SK-N-SH (cell line): Measurements from ENCODE around the gene AKTIP. TPM values are rescaled to one million over a fixed set of nuclear protein-coding genes. Genes with fewer than 3 reads are reported as not detected.

Experiments
- CTCF ChIA-PET: fragments of 300-600, 350-600 bp; formaldehyde crosslinking; extraction: SDS; loops from one replicate; lab custom pipeline; 2021; lab: Yijun Ruan, JAX
- POLR2A ChIA-PET: fragments of 350-600 bp; sonication (Branson Sonifier 250); formaldehyde crosslinking; extraction: SDS; loops from one replicate; lab custom pipeline; 2020; ENCODE audit warnings: antibody characterized with exemption, inconsistent platforms; lab: Yijun Ruan, JAX
- DNase-seq: peaks from one replicate; pipeline ENCODE4 v3.0.0; 2012
- H2AFZ ChIP-seq: fragments of 200-600 bp; sonication (generic); 2 replicates; pipeline ENCODE4 v1.8.1; 2016; ENCODE audit warnings: antibody characterized with exemption, mild to moderate bottlenecking, low read depth
- H3F3A ChIP-seq: fragments of 200-600 bp; sonication (generic); replicated peaks from 2 replicates; pipeline ENCODE3; 2016; ENCODE audit warnings: antibody characterized with exemption, mild to moderate bottlenecking; ENCODE audit not compliant: insufficient read depth
- H3K27ac ChIP-seq, 2 experiments: fragments of 200-500 bp in 1 of 2; fragments of 200-600 bp in 1 of 2; sonication (Bioruptor generic) in 1 of 2; sonication (generic), shearing (Covaris generic) in 1 of 2; 2 replicates each; pipeline versions ENCODE4 v1.5.1 to v1.6.1; 2014 to 2016; ENCODE audit warnings: low read depth in 2 of 2, inconsistent platforms in 1 of 2, low read length in 1 of 2, mild to moderate bottlenecking in 1 of 2, mixed read lengths in 1 of 2
- H3K27me3 ChIP-seq: fragments of 200-600 bp; sonication (generic), shearing (Covaris generic); 2 replicates; pipeline ENCODE4 v1.6.1; 2016; ENCODE audit warnings: mixed run types; ENCODE audit not compliant: insufficient read depth
- H3K36me3 ChIP-seq, 2 experiments: fragments of 200-500 bp in 1 of 2; fragments of 200-600 bp in 1 of 2; sonication (Bioruptor generic) in 1 of 2; sonication (generic) in 1 of 2; replicated peaks in 1 of 2; 2 replicates each; pipeline versions ENCODE3 to v1.5.1; 2014 to 2016; ENCODE audit warnings: low read length in 1 of 2, mild to moderate bottlenecking in 1 of 2; ENCODE audit not compliant: insufficient read depth in 2 of 2, control insufficient read depth in 1 of 2
- H3K4me1 ChIP-seq, 2 experiments: fragments of 200-500 bp in 1 of 2; fragments of 200-600 bp in 1 of 2; sonication (Bioruptor generic) in 1 of 2; sonication (generic), shearing (Covaris generic) in 1 of 2; 2 replicates each; pipeline versions ENCODE4 v1.5.1 to v1.6.1; 2014 to 2016; ENCODE audit warnings: low read depth in 1 of 2, low read length in 1 of 2, mixed run types in 1 of 2; ENCODE audit not compliant: insufficient read depth in 2 of 2, control insufficient read depth in 1 of 2
- H3K4me2 ChIP-seq: fragments of 200-600 bp; sonication (generic), shearing (Covaris generic); 2 replicates; pipeline ENCODE4 v1.6.1; 2017; ENCODE audit warnings: mixed run types
- H3K4me3 ChIP-seq, 2 experiments: fragments of 200-500 bp in 1 of 2; fragments of 200-600 bp in 1 of 2; sonication (Bioruptor generic) in 1 of 2; sonication (generic), shearing (Covaris generic) in 1 of 2; 2 replicates each; pipeline versions ENCODE4 v1.5.1 to v1.8.1; 2014 to 2016; ENCODE audit warnings: low read depth in 2 of 2, inconsistent platforms in 1 of 2, low read length in 1 of 2, mild to moderate bottlenecking in 1 of 2, mixed read lengths in 1 of 2, moderate library complexity in 1 of 2
- H3K79me2 ChIP-seq: fragments of 200-600 bp; sonication (generic); 2 replicates; pipeline ENCODE4 v1.8.1; 2017; ENCODE audit warnings: mild to moderate bottlenecking; ENCODE audit not compliant: insufficient read depth
- H3K9ac ChIP-seq: fragments of 200-600 bp; sonication (generic); 2 replicates; pipeline ENCODE4 v1.6.1; 2017; ENCODE audit warnings: mixed run types
- H3K9me2 ChIP-seq: fragments of 200-600 bp; sonication (generic); 2 replicates; pipeline ENCODE4 v1.6.1; 2017; ENCODE audit warnings: mixed run types
- H3K9me3 ChIP-seq: fragments of 200-600 bp; sonication (generic); 2 replicates; pipeline ENCODE4 v1.6.1; 2017; ENCODE audit warnings: mixed run types, mild to moderate bottlenecking, moderate library complexity
- H4K20me1 ChIP-seq: fragments of 200-600 bp; sonication (generic); 2 replicates; pipeline ENCODE4 v1.6.1; 2017; ENCODE audit warnings: mild to moderate bottlenecking, mixed run types; ENCODE audit not compliant: insufficient read depth
- CTCF ChIP-seq: fragments of 200-600 bp; sonication (generic); IDR thresholded peaks from 2 replicates; pipeline ENCODE4 v1.6.1; 2017; ENCODE audit warnings: antibody characterized with exemption, mild to moderate bottlenecking, moderate library complexity
- ELF1 ChIP-seq: IDR thresholded peaks from 2 replicates; pipeline ENCODE4 v1.4.0; 2012
- EP300 ChIP-seq, 2 experiments: IDR thresholded peaks; 2 replicates each; pipeline versions ENCODE4 v1.4.0 to v1.6.1; 2012; ENCODE audit warnings: borderline replicate concordance in 1 of 2, low read depth in 1 of 2, low read length in 1 of 2
- EZH2phosphoT487 ChIP-seq: fragments of 200-600 bp; sonication (generic); IDR thresholded peaks from 2 replicates; pipeline ENCODE4 v1.6.1; 2017; ENCODE audit warnings: low read depth, mixed run types, mild to moderate bottlenecking, antibody characterized with exemption, moderate library complexity, borderline replicate concordance
- FOSL2 ChIP-seq: IDR thresholded peaks from 2 replicates; pipeline ENCODE4 v1.4.0; 2012; ENCODE audit warnings: low read depth, mild to moderate bottlenecking, moderate library complexity, borderline replicate concordance
- FOXJ3 ChIP-seq: sonication (generic); formaldehyde crosslinking; IDR thresholded peaks from 2 replicates; pipeline ENCODE4 v1.5.1; 2020; ENCODE audit warnings: mild to moderate bottlenecking, missing genetic modification reagents
- FOXM1 ChIP-seq: IDR thresholded peaks from 2 replicates; pipeline ENCODE4 v1.4.0; 2012; ENCODE audit warnings: low read depth, mild to moderate bottlenecking
- GATA2 ChIP-seq: sonication (generic); formaldehyde crosslinking; IDR thresholded peaks from 2 replicates; pipeline ENCODE4 v1.5.0; 2020; ENCODE audit warnings: mild to moderate bottlenecking, missing genetic modification reagents
- IRF3 ChIP-seq: fragments of 150-350 bp; IDR thresholded peaks from 2 replicates; pipeline ENCODE4 v1.6.1; 2016; ENCODE audit warnings: mild to moderate bottlenecking, low read depth, low read length
- JUND ChIP-seq: IDR thresholded peaks from 2 replicates; pipeline ENCODE4 v1.4.0; 2012
- MEF2A ChIP-seq: IDR thresholded peaks from 2 replicates; pipeline ENCODE4 v1.4.0; 2012; ENCODE audit warnings: low read depth, borderline replicate concordance
- MXI1 ChIP-seq: IDR thresholded peaks from 2 replicates; pipeline ENCODE4 v1.6.1; 2012; ENCODE audit warnings: mild to moderate bottlenecking, low read depth, low read length, improper control_type of control experiment
- NRF1 ChIP-seq: IDR thresholded peaks from 2 replicates; pipeline ENCODE4 v1.6.1; 2012; ENCODE audit warnings: low read depth, mild to moderate bottlenecking, low read length
- POLR2AphosphoS5 ChIP-seq: IDR thresholded peaks from 2 replicates; pipeline ENCODE4 v1.6.1; 2012; ENCODE audit warnings: low read depth, low read length
- RXRA ChIP-seq: IDR thresholded peaks from 2 replicates; pipeline ENCODE4 v1.4.0; 2012; ENCODE audit warnings: low read depth, mild to moderate bottlenecking, borderline replicate concordance
- SMC3 ChIP-seq: IDR thresholded peaks from 2 replicates; pipeline ENCODE4 v1.6.1; 2012; ENCODE audit warnings: low read depth, low read length, improper control_type of control experiment
- TAF1 ChIP-seq: IDR thresholded peaks from 2 replicates; pipeline ENCODE4 v1.6.1; 2012; ENCODE audit warnings: low read depth, mild to moderate bottlenecking, low read length, moderate library complexity, borderline replicate concordance
- WGBS: methylation state at CpG from one replicate; pipeline ENCODE4 v1.1.6; 2017; ENCODE audit warnings: low lambda C conversion rate; 5-methylcytosine and 5-hydroxymethylcytosine counted together
- polyA plus RNA-seq, 3 experiments: library from polyadenylated mRNA; depleted of rRNA; stranded (reverse); fragments of >200 nt; gene quantifications; 2 replicates each; pipeline ENCODE4 v1.2.3, GENCODE V29; 2012
- TF ChIP-seq, protein P1 (sequence below): IDR thresholded peaks from 2 replicates; pipeline ENCODE4; 2012
- TF ChIP-seq, protein P2 (sequence below): IDR thresholded peaks from 2 replicates; pipeline ENCODE4 v1.4.0; 2012; ENCODE audit warnings: low read depth, borderline replicate concordance
- TF ChIP-seq, protein P3 (sequence below): IDR thresholded peaks from 2 replicates; pipeline ENCODE4 v1.4.0; 2012; ENCODE audit warnings: low read depth, borderline replicate concordance

AKTIP gene
- polyA plus RNA-seq, 1 of the 3 experiments (the other 2 are of a cell fraction) = 21.0 TPM

DNA sequence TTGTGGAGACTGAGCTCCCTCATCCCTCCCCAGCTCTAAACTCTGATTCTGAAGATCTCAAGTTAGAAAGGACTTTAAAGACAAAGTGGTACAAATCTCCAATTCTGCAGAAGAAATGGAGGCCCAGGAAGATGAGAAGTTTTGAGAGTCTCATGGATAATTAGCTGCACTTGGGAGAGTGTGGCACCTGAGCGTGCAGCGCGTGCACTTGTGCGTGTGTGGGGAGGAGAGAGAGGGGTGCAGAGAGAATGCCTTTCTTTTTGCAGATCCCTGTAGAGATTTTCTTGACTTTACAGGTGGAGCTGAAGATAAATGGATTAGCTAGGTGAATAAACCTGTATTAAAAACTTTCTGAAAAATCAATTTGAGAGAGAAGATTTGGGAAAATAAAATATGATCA is 14.8 kb upstream of the AKTIP start:
- Histone ChIP-seq H3K4me3 (no peak overlapping the region), H3K9ac (no peak overlapping the region), H3K27ac (no peak overlapping the region), H3K4me2 (no peak overlapping the region), H2AFZ (no peak overlapping the region), H3K9me3 (no peaks in the 10 kb centered on the region), H3K9me2 (no peaks in the 10 kb centered on the region), H3K27me3 (no peaks in the 10 kb centered on the region), H3K79me2 (no peaks in the 10 kb centered on the region), H3K4me1 (no peaks in the 10 kb centered on the region), H4K20me1 (no peaks in the 10 kb centered on the region), H3K36me3 (no peaks in the 10 kb centered on the region), H3F3A (no peaks in the 10 kb centered on the region)
- ChIA-PET POLR2A (no interaction called here), CTCF (no interaction called here)
- 90% methylated on average over 4 of the region's 4 CpGs for WGBS
- DNase-seq = no peak
- TF ChIP-seq JUND (no peak), TAF1 (no peak), FOXJ3 (CRISPR knock-in tag) (no peak), RXRA (no peak), ELF1 (no peak), FOXM1 (no peak), POLR2AphosphoS5 (no peak)
- TF ChIP-seq, protein P1, sequence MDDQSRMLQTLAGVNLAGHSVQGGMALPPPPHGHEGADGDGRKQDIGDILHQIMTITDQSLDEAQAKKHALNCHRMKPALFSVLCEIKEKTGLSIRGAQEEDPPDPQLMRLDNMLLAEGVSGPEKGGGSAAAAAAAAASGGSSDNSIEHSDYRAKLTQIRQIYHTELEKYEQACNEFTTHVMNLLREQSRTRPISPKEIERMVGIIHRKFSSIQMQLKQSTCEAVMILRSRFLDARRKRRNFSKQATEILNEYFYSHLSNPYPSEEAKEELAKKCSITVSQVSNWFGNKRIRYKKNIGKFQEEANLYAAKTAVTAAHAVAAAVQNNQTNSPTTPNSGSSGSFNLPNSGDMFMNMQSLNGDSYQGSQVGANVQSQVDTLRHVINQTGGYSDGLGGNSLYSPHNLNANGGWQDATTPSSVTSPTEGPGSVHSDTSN = no peak

DNA sequence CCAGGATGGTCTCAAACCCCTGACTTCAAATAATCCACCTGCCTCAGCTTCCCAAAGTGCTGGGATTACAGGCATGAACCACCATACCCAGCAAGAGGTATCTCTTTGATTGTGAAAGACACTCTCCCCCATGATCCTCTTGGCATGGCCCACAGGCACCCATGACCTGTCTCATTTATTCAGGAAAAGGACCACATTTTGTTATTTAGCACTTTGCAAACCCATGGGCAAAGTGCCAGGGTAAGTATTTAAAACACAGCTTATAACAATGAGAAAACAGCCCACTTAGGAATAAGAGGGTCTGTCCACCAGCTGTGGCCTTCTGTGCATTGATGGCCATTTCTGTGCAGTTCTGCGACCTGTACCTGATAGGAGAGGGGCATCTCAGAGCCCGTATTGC is 12.8 kb upstream of the AKTIP start:
- TF ChIP-seq, protein P2, sequence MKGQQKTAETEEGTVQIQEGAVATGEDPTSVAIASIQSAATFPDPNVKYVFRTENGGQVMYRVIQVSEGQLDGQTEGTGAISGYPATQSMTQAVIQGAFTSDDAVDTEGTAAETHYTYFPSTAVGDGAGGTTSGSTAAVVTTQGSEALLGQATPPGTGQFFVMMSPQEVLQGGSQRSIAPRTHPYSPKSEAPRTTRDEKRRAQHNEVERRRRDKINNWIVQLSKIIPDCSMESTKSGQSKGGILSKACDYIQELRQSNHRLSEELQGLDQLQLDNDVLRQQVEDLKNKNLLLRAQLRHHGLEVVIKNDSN = no peak
- TF ChIP-seq EP300 (IDR thresholded peaks at IDR 0.05; ENCODE audit: borderline replicate concordance in 1 of 2, low read depth in 1 of 2, low read length in 1 of 2) = no peak
- no peak for TF ChIP-seq FOXM1
- TF ChIP-seq IRF3 = no peak
- TF ChIP-seq GATA2 (CRISPR knock-in tag) = no peak
- no peak for TF ChIP-seq MXI1
- no peak for TF ChIP-seq CTCF
- no peak for TF ChIP-seq MEF2A
- TF ChIP-seq, protein P3, sequence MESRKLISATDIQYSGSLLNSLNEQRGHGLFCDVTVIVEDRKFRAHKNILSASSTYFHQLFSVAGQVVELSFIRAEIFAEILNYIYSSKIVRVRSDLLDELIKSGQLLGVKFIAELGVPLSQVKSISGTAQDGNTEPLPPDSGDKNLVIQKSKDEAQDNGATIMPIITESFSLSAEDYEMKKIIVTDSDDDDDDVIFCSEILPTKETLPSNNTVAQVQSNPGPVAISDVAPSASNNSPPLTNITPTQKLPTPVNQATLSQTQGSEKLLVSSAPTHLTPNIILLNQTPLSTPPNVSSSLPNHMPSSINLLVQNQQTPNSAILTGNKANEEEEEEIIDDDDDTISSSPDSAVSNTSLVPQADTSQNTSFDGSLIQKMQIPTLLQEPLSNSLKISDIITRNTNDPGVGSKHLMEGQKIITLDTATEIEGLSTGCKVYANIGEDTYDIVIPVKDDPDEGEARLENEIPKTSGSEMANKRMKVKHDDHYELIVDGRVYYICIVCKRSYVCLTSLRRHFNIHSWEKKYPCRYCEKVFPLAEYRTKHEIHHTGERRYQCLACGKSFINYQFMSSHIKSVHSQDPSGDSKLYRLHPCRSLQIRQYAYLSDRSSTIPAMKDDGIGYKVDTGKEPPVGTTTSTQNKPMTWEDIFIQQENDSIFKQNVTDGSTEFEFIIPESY = no peak
- TF ChIP-seq EZH2phosphoT487 = no peak
- no peak for TF ChIP-seq SMC3
- no peak for TF ChIP-seq ELF1
- TF ChIP-seq RXRA = no peak
- no peak for TF ChIP-seq TAF1
- TF ChIP-seq NRF1 = no peak
- no peak for TF ChIP-seq FOSL2
- no peak for TF ChIP-seq POLR2AphosphoS5
- no peak overlapping the region for H3K4me3 ChIP-seq
- no peak overlapping the region for H3K9ac ChIP-seq
- H4K20me1 ChIP-seq = no peaks in the 10 kb centered on the region
- no peaks in the 10 kb centered on the region for H3K27me3 ChIP-seq
- no peak for DNase-seq
- H3K36me3 ChIP-seq = no peaks in the 10 kb centered on the region
- ChIA-PET CTCF (interaction anchor here (1.1 kb wide), 1 partner anchor 12 kb away, joined by 3 read pairs; no protein-coding TSS in a partner anchor), POLR2A (no interaction called here)
- no peaks in the 10 kb centered on the region for H3K9me3 ChIP-seq
- WGBS = 58% methylated on average over 2 of the region's 2 CpGs
- no peak overlapping the region for H3K4me2 ChIP-seq
- no peaks in the 10 kb centered on the region for H3K4me1 ChIP-seq
- H3F3A ChIP-seq = no peaks in the 10 kb centered on the region
- H3K27ac ChIP-seq = no peak overlapping the region
- H3K79me2 ChIP-seq = no peaks in the 10 kb centered on the region
- no peaks in the 10 kb centered on the region for H3K9me2 ChIP-seq
- no peak overlapping the region for H2AFZ ChIP-seq
